Endothelial cell of umbilical vein (primary cell): ENCODE measurements around the gene RPEL1. TPM values are rescaled to one million over a fixed set of nuclear protein-coding genes. Genes with fewer than 3 reads are reported as not detected.

Experiments used
- BruUV-seq: library from RNA; stranded (reverse); fragments of 400-500 nt; replicated peaks from 2 replicates; lab custom pipeline; 2021; lab: Mats Ljungman, UMichigan
- CTCF ChIA-PET: fragments of 300-600, 350-600 bp; sonication (Branson Sonifier 250); formaldehyde crosslinking; loops from one replicate; lab custom pipeline; 2021; ENCODE audit warnings: antibody characterized with exemption, inconsistent platforms; lab: Charles Lee
- POLR2A ChIA-PET: fragments of 300-600, 350-600 bp; sonication (Branson Sonifier 250); formaldehyde crosslinking; loops from one replicate; lab custom pipeline; 2021; ENCODE audit warnings: antibody characterized with exemption, inconsistent platforms; lab: Charles Lee
- DNase-seq: peaks from one replicate; pipeline ENCODE4 v3.0.0-alpha.2; 2011; ENCODE audit warnings: low read depth, low spot score
- FAIRE-seq: peaks from 2 replicates; lab custom pipeline; 2011; peaks lifted over from hg19 to GRCh38; lab: Jason Lieb, UNC
- H2AFZ ChIP-seq: 2 replicates; pipeline ENCODE4 v1.6.0; 2012; ENCODE audit warnings: low read depth, low read length, control low read depth, inconsistent platforms
- H3K27ac ChIP-seq: 2 replicates; pipeline ENCODE4 v1.5.1; 2011; ENCODE audit warnings: low read depth, mild to moderate bottlenecking, control low read depth, low read length, moderate library complexity; ENCODE audit not compliant: insufficient read depth
- H3K27me3 ChIP-seq, 2 experiments: 2 replicates each; pipeline versions ENCODE4 v1.6.0 to v1.6.1; 2011; ENCODE audit warnings: low read length in 2 of 2, mixed read lengths in 1 of 2; ENCODE audit not compliant: control insufficient read depth in 2 of 2, insufficient read depth in 2 of 2
- H3K36me3 ChIP-seq, 2 experiments: 2 replicates in 1 of 2; 3 replicates in 1 of 2; pipeline ENCODE4 v1.5.1; 2011; ENCODE audit warnings: low read length in 2 of 2, mild to moderate bottlenecking in 1 of 2, moderate library complexity in 1 of 2; ENCODE audit not compliant: control insufficient read depth in 2 of 2, insufficient read depth in 2 of 2; ENCODE audit errors: extremely low read depth in 1 of 2
- H3K4me1 ChIP-seq: 3 replicates; pipeline ENCODE4 v1.5.1; 2011; ENCODE audit warnings: mild to moderate bottlenecking, low read length; ENCODE audit not compliant: control insufficient read depth, insufficient read depth; ENCODE audit errors: extremely low read depth
- H3K4me2 ChIP-seq: 2 replicates; pipeline ENCODE4 v1.6.1; 2011; ENCODE audit warnings: low read length, control low read depth, mixed read lengths; ENCODE audit not compliant: insufficient read depth
- H3K4me3 ChIP-seq, 3 experiments: fragments of 200-600 bp in 1 of 3; sonication (generic), shearing (Covaris generic) in 1 of 3; replicated peaks in 1 of 3; 2 replicates each; pipeline ENCODE4 v1.5.1; 2011 to 2016; ENCODE audit warnings: control low read depth in 3 of 3, low read length in 3 of 3, mild to moderate bottlenecking in 2 of 3, inconsistent platforms in 1 of 3, low read depth in 1 of 3, moderate library complexity in 1 of 3; ENCODE audit not compliant: insufficient read depth in 1 of 3
- H3K79me2 ChIP-seq: 2 replicates; pipeline ENCODE4 v1.6.0; 2012; ENCODE audit warnings: low read length, inconsistent platforms; ENCODE audit not compliant: control insufficient read depth, insufficient read depth
- H3K9ac ChIP-seq: replicated peaks from 2 replicates; pipeline ENCODE3; 2011; ENCODE audit warnings: low read length, control low read depth; ENCODE audit not compliant: insufficient read depth; ENCODE audit errors: extremely low read depth
- H3K9me1 ChIP-seq: replicated peaks from 3 replicates; pipeline ENCODE4 v1.6.0; 2011; ENCODE audit warnings: mild to moderate bottlenecking, low read length; ENCODE audit not compliant: control insufficient read depth, insufficient read depth; ENCODE audit errors: extremely low read depth
- H3K9me3 ChIP-seq: replicated peaks from 2 replicates; pipeline ENCODE4 v1.5.1; 2012; ENCODE audit warnings: low read length, inconsistent platforms; ENCODE audit not compliant: control insufficient read depth, insufficient read depth
- H4K20me1 ChIP-seq: replicated peaks from 2 replicates; pipeline ENCODE3; 2011; ENCODE audit warnings: mild to moderate bottlenecking, low read length; ENCODE audit not compliant: control insufficient read depth, insufficient read depth; ENCODE audit errors: extremely low read depth
- CTCF ChIP-seq, 2 donors: IDR thresholded peaks; 1 replicate in 1 of 2; 2 replicates in 1 of 2; pipeline ENCODE4 v1.5.1; 2011; ENCODE audit warnings: low read length in 2 of 2, mild to moderate bottlenecking in 2 of 2, moderate library complexity in 2 of 2, control low read depth in 1 of 2, inconsistent platforms in 1 of 2, low read depth in 1 of 2; ENCODE audit not compliant: insufficient read depth in 1 of 2; ENCODE audit errors: extremely low read depth in 1 of 2
- EZH2 ChIP-seq: IDR thresholded peaks from 2 replicates; pipeline ENCODE4 v1.6.1; 2012; ENCODE audit warnings: borderline replicate concordance, low read depth, mild to moderate bottlenecking, moderate library complexity, low read length, inconsistent platforms; ENCODE audit not compliant: severe bottlenecking
- FOS ChIP-seq: IDR thresholded peaks from 2 replicates; pipeline ENCODE4 v1.6.1; 2011; ENCODE audit warnings: mild to moderate bottlenecking, low read length, moderate library complexity, borderline replicate concordance; ENCODE audit not compliant: insufficient read depth
- GATA2 ChIP-seq: IDR thresholded peaks from 2 replicates; pipeline ENCODE4 v1.7.0; 2011; ENCODE audit warnings: low read depth, mild to moderate bottlenecking, moderate library complexity, mixed read lengths, low read length; ENCODE audit not compliant: insufficient read length, insufficient read depth
- JUN ChIP-seq: IDR thresholded peaks from 2 replicates; pipeline ENCODE4 v1.6.1; 2011; ENCODE audit warnings: borderline replicate concordance, low read depth; ENCODE audit not compliant: insufficient read length, insufficient read depth
- MAX ChIP-seq: IDR thresholded peaks from 2 replicates; pipeline ENCODE4 v1.6.1; 2011; ENCODE audit not compliant: insufficient read depth, insufficient read length
- MYC ChIP-seq: IDR thresholded peaks from one replicate; pipeline ENCODE4 v1.6.1; 2011; ENCODE audit warnings: mild to moderate bottlenecking, low read depth, low read length
- POLR2A ChIP-seq: IDR thresholded peaks from 2 replicates; pipeline ENCODE4 v1.6.1; 2012; ENCODE audit warnings: low read depth, mild to moderate bottlenecking, control low read depth, low read length
- POLR2AphosphoS5 ChIP-seq: IDR thresholded peaks from 2 replicates; pipeline ENCODE4 v1.6.1; 2012; ENCODE audit warnings: low read depth, mild to moderate bottlenecking, control low read depth, low read length, moderate library complexity; ENCODE audit not compliant: insufficient read depth
- dilution Hi-C: fragments of 300-500 bp; cut with MboI; formaldehyde crosslinking; loops from one replicate; pipeline ENCODE4 v1.15.0; 2019; ENCODE audit warnings: low sequenced_read_pairs; ENCODE audit not compliant: extremely low pct_ligation_motif_present
- intact Hi-C: fragments of 100-400 bp; cut with micrococcal nuclease; formaldehyde crosslinking; loops from one replicate; pipeline ENCODE4 v1.10.0; 2022
- polyA plus RNA-seq, 4 experiments: library from polyadenylated mRNA; depleted of rRNA in 3 of 4; stranded (reverse) in 3 of 4; unstranded in 1 of 4; fragments of >200 nt; gene quantifications; 2 replicates each; pipeline versions ENCODE4 v1.2.1 to v1.2.3, GENCODE V29; 2011 to 2012; ENCODE audit warnings: missing spikeins in 1 of 4
- total RNA-seq: library from RNA; stranded (reverse); gene quantifications from 2 replicates; pipeline ENCODE4 v1.2.3, GENCODE V29; 2021

Gene RPEL1
- total and polyA plus RNA-seq, 2 donors (not counting 3 experiments of a cell fraction or from before 2014, with no cell fraction given), result 0.04 TPM; not detected in 1

- ChIA-PET POLR2A (no interaction called here), CTCF (interaction anchor here (0.6 to 1.8 kb wide), 7 partner anchors 53 to 330 kb away, joined by 3 to 15 read pairs (median 3); partner anchors contain the start of genes CNNM2 and NT5C2)
- Histone ChIP-seq H3K79me2 (no peaks in the 10 kb centered on the region), H4K20me1 (no peaks in the 10 kb centered on the region), H3K9ac (no peak overlapping the region), H2AFZ (no peak overlapping the region), H3K9me3 (no peaks in the 10 kb centered on the region), H3K27ac (no peak overlapping the region), H3K4me1 (peaks cover 5% of the 10 kb centered on the region), H3K4me3 (no peak overlapping the region), H3K4me2 (no peak overlapping the region), H3K36me3 (no peaks in the 10 kb centered on the region), H3K9me1 (no peaks in the 10 kb centered on the region), H3K27me3 (peaks cover 0 to 1% of the 10 kb centered on the region in 2 experiments)
- dilution Hi-C loops, result no loop called here
- intact Hi-C loops, result loop anchor here (5.0 kb wide), 1 partner anchor 241 kb away; no protein-coding TSS in a partner anchor
- TF ChIP-seq CTCF (IDR thresholded peaks at IDR 0.05; ENCODE audit: extremely low read depth in 1 of 2, insufficient read depth in 1 of 2, low read depth in 1 of 2, low read length in 2 of 2) (no peak), MAX (no peak), FOS (no peak), GATA2 (no peak), JUN (no peak), POLR2AphosphoS5 (no peak), EZH2 (no peak), MYC (no peak), POLR2A (no peak)
- no peak for FAIRE-seq
- DNase-seq, result no peak
- no TSS peak for BruUV-seq
These were observed 637 bp downstream of the RPEL1 start for GRCh38 chr10:103246324-103246723.
